Neural cell (in vitro differentiated cells): ENCODE results near the gene TEDC1. TPM values are rescaled to one million over a fixed set of nuclear protein-coding genes. Genes with fewer than 3 reads are reported as not detected.

Source experiments
- H2AFZ ChIP-seq: fragments of 200-600, 300-800 bp; sonication (generic), shearing (Covaris generic); 2 replicates; pipeline ENCODE4 v1.6.0; 2014; ENCODE audit warnings: low read depth, mild to moderate bottlenecking, antibody characterized with exemption, low read length, moderate library complexity
- H3F3A ChIP-seq: fragments of 200-600 bp; shearing (Covaris generic); 2 replicates; pipeline ENCODE4 v1.6.1; 2016; ENCODE audit warnings: mild to moderate bottlenecking, moderate library complexity, mixed read lengths, antibody characterized with exemption, low read length; ENCODE audit not compliant: insufficient read depth, poor library complexity, severe bottlenecking
- H3K27ac ChIP-seq: fragments of 200-600, 300-800 bp; sonication (generic), shearing (Covaris generic); 2 replicates; pipeline ENCODE4 v1.5.1; 2014; ENCODE audit warnings: mild to moderate bottlenecking, low read length, moderate library complexity
- H3K27me3 ChIP-seq: fragments of 300-800, 200-600 bp; sonication (generic), shearing (Covaris generic); 2 replicates; pipeline ENCODE4 v1.6.0; 2014; ENCODE audit warnings: mild to moderate bottlenecking, low read depth, low read length, moderate library complexity; ENCODE audit not compliant: insufficient read depth
- H3K36me3 ChIP-seq: fragments of 300-800, 200-600 bp; sonication (generic), shearing (Covaris generic); 2 replicates; pipeline ENCODE4 v1.5.1; 2014; ENCODE audit warnings: mild to moderate bottlenecking, antibody characterized with exemption, low read length, moderate library complexity; ENCODE audit not compliant: insufficient read depth
- H3K4me2 ChIP-seq: fragments of 300-800, 200-600 bp; sonication (generic), shearing (Covaris generic); 2 replicates; pipeline ENCODE4 v1.6.0; 2014; ENCODE audit warnings: mild to moderate bottlenecking, low read length
- H3K4me3 ChIP-seq: fragments of 300-800, 200-600 bp; sonication (generic), shearing (Covaris generic); 2 replicates; pipeline ENCODE4 v1.5.1; 2014; ENCODE audit warnings: mild to moderate bottlenecking, low read length, moderate library complexity
- H3K79me2 ChIP-seq: fragments of 200-600 bp; shearing (Covaris generic); replicated peaks from 2 replicates; pipeline ENCODE4 v1.6.0; 2014; ENCODE audit warnings: mild to moderate bottlenecking, low read length, moderate library complexity; ENCODE audit not compliant: insufficient read depth
- H3K9ac ChIP-seq: fragments of 300-800, 200-600 bp; sonication (generic), shearing (Covaris generic); 2 replicates; pipeline ENCODE4 v1.6.1; 2016; ENCODE audit warnings: mild to moderate bottlenecking, low read length, mixed read lengths
- H3K9me2 ChIP-seq: fragments of 200-600 bp; shearing (Covaris generic); 2 replicates; pipeline ENCODE4 v1.6.1; 2016; ENCODE audit warnings: mild to moderate bottlenecking, low read length, mixed read lengths; ENCODE audit not compliant: insufficient read depth
- H3K9me3 ChIP-seq: fragments of 200-600, 300-800 bp; sonication (generic), shearing (Covaris generic); 2 replicates; pipeline ENCODE4 v1.6.1; 2016; ENCODE audit warnings: mild to moderate bottlenecking, mixed run types, low read length, moderate library complexity, mixed read lengths
- H4K20me1 ChIP-seq: fragments of 200-600 bp; shearing (Covaris generic); 2 replicates; pipeline ENCODE4 v1.6.1; 2016; ENCODE audit warnings: mild to moderate bottlenecking, mixed run types; ENCODE audit not compliant: insufficient read depth
- CTCF ChIP-seq: fragments of 450-650 bp; IDR thresholded peaks from 2 replicates; pipeline ENCODE4 v1.5.1; 2014; ENCODE audit warnings: antibody characterized with exemption, mild to moderate bottlenecking, moderate library complexity; ENCODE audit not compliant: poor library complexity, severe bottlenecking
- EP300 ChIP-seq: fragments of 450-650 bp; conservative IDR thresholded peaks from 2 replicates; pipeline ENCODE4 v1.6.1; 2014; ENCODE audit warnings: antibody characterized with exemption, mild to moderate bottlenecking, moderate library complexity; ENCODE audit not compliant: poor library complexity, severe bottlenecking
- EZH2 ChIP-seq: fragments of 200-600, 300-800 bp; shearing (Covaris generic), sonication (generic); IDR thresholded peaks from 2 replicates; pipeline ENCODE4 v1.6.1; 2014; ENCODE audit warnings: antibody characterized with exemption, low read length, borderline replicate concordance, mild to moderate bottlenecking; ENCODE audit not compliant: insufficient read depth, poor library complexity, severe bottlenecking
- MXI1 ChIP-seq: fragments of 450-650 bp; conservative IDR thresholded peaks from 2 replicates; pipeline ENCODE4 v1.6.1; 2014; ENCODE audit warnings: antibody characterized with exemption, mild to moderate bottlenecking; ENCODE audit not compliant: poor library complexity, severe bottlenecking
- POLR2AphosphoS5 ChIP-seq: IDR thresholded peaks from 2 replicates; pipeline ENCODE4 v1.6.1; 2012
- RAD21 ChIP-seq: fragments of 450-650 bp; conservative IDR thresholded peaks from 2 replicates; pipeline ENCODE4 v1.6.1; 2014; ENCODE audit warnings: antibody characterized with exemption, mild to moderate bottlenecking, moderate library complexity
- REST ChIP-seq: IDR thresholded peaks from 2 replicates; pipeline ENCODE4 v1.6.1; 2012; ENCODE audit warnings: borderline replicate concordance
- SMC3 ChIP-seq: fragments of 450-650 bp; conservative IDR thresholded peaks from 2 replicates; pipeline ENCODE4 v1.6.1; 2014; ENCODE audit warnings: antibody characterized with exemption, mild to moderate bottlenecking, moderate library complexity; ENCODE audit not compliant: poor library complexity
- TAF1 ChIP-seq: IDR thresholded peaks from 2 replicates; pipeline ENCODE4 v1.6.1; 2012; ENCODE audit warnings: low read depth
- polyA plus RNA-seq: library from polyadenylated mRNA; depleted of rRNA; stranded (reverse); fragments of >200 nt; gene quantifications from 2 replicates; pipeline ENCODE4 v1.2.3, GENCODE V29; 2014

TEDC1 gene
- polyA plus RNA-seq, 1 donor from 2014 or later: 18.9 TPM

GRCh38 chr14:105502446-105503295 is 11.6 kb downstream of the TEDC1 start:
- Histone ChIP-seq H3K27me3 (no peaks in the 10 kb centered on the region), H3K27ac (no peak overlapping the region), H3F3A (no peaks in the 10 kb centered on the region), H2AFZ (no peak overlapping the region), H3K36me3 (no peaks in the 10 kb centered on the region), H3K79me2 (no peaks in the 10 kb centered on the region), H4K20me1 (no peaks in the 10 kb centered on the region), H3K4me2 (no peak overlapping the region), H3K9me2 (no peaks in the 10 kb centered on the region), H3K9me3 (no peaks in the 10 kb centered on the region), H3K9ac (no peak overlapping the region), H3K4me3 (no peak overlapping the region)
- TF ChIP-seq EZH2: no peak
- no peak for TF ChIP-seq MXI1
- TF ChIP-seq REST: no peak
- no peak for TF ChIP-seq POLR2AphosphoS5
- TF ChIP-seq EP300: no peak
- no peak for TF ChIP-seq TAF1
- no peak for TF ChIP-seq SMC3
- TF ChIP-seq RAD21: no peak

GRCh38 chr14:105503296-105503640 is 12.2 kb downstream of the TEDC1 start:
- Histone ChIP-seq H3K4me2 (no peak overlapping the region), H4K20me1 (no peaks in the 10 kb centered on the region), H3K9me2 (no peaks in the 10 kb centered on the region), H3K27ac (no peak overlapping the region), H3K9me3 (no peaks in the 10 kb centered on the region), H2AFZ (no peak overlapping the region), H3K36me3 (no peaks in the 10 kb centered on the region), H3K9ac (no peak overlapping the region), H3F3A (no peaks in the 10 kb centered on the region), H3K27me3 (no peaks in the 10 kb centered on the region), H3K4me3 (no peak overlapping the region), H3K79me2 (no peaks in the 10 kb centered on the region)
- TF ChIP-seq EP300 (no peak), RAD21 (no peak), MXI1 (no peak), CTCF (no peak), TAF1 (no peak), SMC3 (no peak), REST (no peak), EZH2 (no peak), POLR2AphosphoS5 (no peak)
